SK-N-SH (cell line): Measurements from ENCODE around the gene STK38. TPM values are rescaled to one million over a fixed set of nuclear protein-coding genes. Genes with fewer than 3 reads are reported as not detected.

Experiments
- CTCF ChIA-PET: fragments of 300-600, 350-600 bp; formaldehyde crosslinking; extraction: SDS; loops from one replicate; lab custom pipeline; 2021; lab: Yijun Ruan, JAX
- POLR2A ChIA-PET: fragments of 350-600 bp; sonication (Branson Sonifier 250); formaldehyde crosslinking; extraction: SDS; loops from one replicate; lab custom pipeline; 2020; ENCODE audit warnings: antibody characterized with exemption, inconsistent platforms; lab: Yijun Ruan, JAX
- DNase-seq: peaks from one replicate; pipeline ENCODE4 v3.0.0; 2012
- H2AFZ ChIP-seq: fragments of 200-600 bp; sonication (generic); 2 replicates; pipeline ENCODE4 v1.8.1; 2016; ENCODE audit warnings: antibody characterized with exemption, mild to moderate bottlenecking, low read depth
- H3F3A ChIP-seq: fragments of 200-600 bp; sonication (generic); replicated peaks from 2 replicates; pipeline ENCODE3; 2016; ENCODE audit warnings: antibody characterized with exemption, mild to moderate bottlenecking; ENCODE audit not compliant: insufficient read depth
- H3K27ac ChIP-seq, 2 experiments: fragments of 200-500 bp in 1 of 2; fragments of 200-600 bp in 1 of 2; sonication (Bioruptor generic) in 1 of 2; sonication (generic), shearing (Covaris generic) in 1 of 2; 2 replicates each; pipeline versions ENCODE4 v1.5.1 to v1.6.1; 2014 to 2016; ENCODE audit warnings: low read depth in 2 of 2, inconsistent platforms in 1 of 2, low read length in 1 of 2, mild to moderate bottlenecking in 1 of 2, mixed read lengths in 1 of 2
- H3K27me3 ChIP-seq: fragments of 200-600 bp; sonication (generic), shearing (Covaris generic); 2 replicates; pipeline ENCODE4 v1.6.1; 2016; ENCODE audit warnings: mixed run types; ENCODE audit not compliant: insufficient read depth
- H3K36me3 ChIP-seq, 2 experiments: fragments of 200-500 bp in 1 of 2; fragments of 200-600 bp in 1 of 2; sonication (Bioruptor generic) in 1 of 2; sonication (generic) in 1 of 2; replicated peaks in 1 of 2; 2 replicates each; pipeline versions ENCODE3 to v1.5.1; 2014 to 2016; ENCODE audit warnings: low read length in 1 of 2, mild to moderate bottlenecking in 1 of 2; ENCODE audit not compliant: insufficient read depth in 2 of 2, control insufficient read depth in 1 of 2
- H3K4me1 ChIP-seq, 2 experiments: fragments of 200-500 bp in 1 of 2; fragments of 200-600 bp in 1 of 2; sonication (Bioruptor generic) in 1 of 2; sonication (generic), shearing (Covaris generic) in 1 of 2; 2 replicates each; pipeline versions ENCODE4 v1.5.1 to v1.6.1; 2014 to 2016; ENCODE audit warnings: low read depth in 1 of 2, low read length in 1 of 2, mixed run types in 1 of 2; ENCODE audit not compliant: insufficient read depth in 2 of 2, control insufficient read depth in 1 of 2
- H3K4me2 ChIP-seq: fragments of 200-600 bp; sonication (generic), shearing (Covaris generic); 2 replicates; pipeline ENCODE4 v1.6.1; 2017; ENCODE audit warnings: mixed run types
- H3K4me3 ChIP-seq, 2 experiments: fragments of 200-500 bp in 1 of 2; fragments of 200-600 bp in 1 of 2; sonication (Bioruptor generic) in 1 of 2; sonication (generic), shearing (Covaris generic) in 1 of 2; 2 replicates each; pipeline versions ENCODE4 v1.5.1 to v1.8.1; 2014 to 2016; ENCODE audit warnings: low read depth in 2 of 2, inconsistent platforms in 1 of 2, low read length in 1 of 2, mild to moderate bottlenecking in 1 of 2, mixed read lengths in 1 of 2, moderate library complexity in 1 of 2
- H3K79me2 ChIP-seq: fragments of 200-600 bp; sonication (generic); 2 replicates; pipeline ENCODE4 v1.8.1; 2017; ENCODE audit warnings: mild to moderate bottlenecking; ENCODE audit not compliant: insufficient read depth
- H3K9ac ChIP-seq: fragments of 200-600 bp; sonication (generic); 2 replicates; pipeline ENCODE4 v1.6.1; 2017; ENCODE audit warnings: mixed run types
- H3K9me2 ChIP-seq: fragments of 200-600 bp; sonication (generic); 2 replicates; pipeline ENCODE4 v1.6.1; 2017; ENCODE audit warnings: mixed run types
- H3K9me3 ChIP-seq: fragments of 200-600 bp; sonication (generic); 2 replicates; pipeline ENCODE4 v1.6.1; 2017; ENCODE audit warnings: mixed run types, mild to moderate bottlenecking, moderate library complexity
- H4K20me1 ChIP-seq: fragments of 200-600 bp; sonication (generic); 2 replicates; pipeline ENCODE4 v1.6.1; 2017; ENCODE audit warnings: mild to moderate bottlenecking, mixed run types; ENCODE audit not compliant: insufficient read depth
- CHD2 ChIP-seq: fragments of 150-350 bp; IDR thresholded peaks from 2 replicates; pipeline ENCODE4 v1.6.1; 2018; ENCODE audit warnings: low read length; ENCODE audit not compliant: partially characterized antibody
- ELF1 ChIP-seq: IDR thresholded peaks from 2 replicates; pipeline ENCODE4 v1.4.0; 2012
- EP300 ChIP-seq, 2 experiments: IDR thresholded peaks; 2 replicates each; pipeline versions ENCODE4 v1.4.0 to v1.6.1; 2012; ENCODE audit warnings: borderline replicate concordance in 1 of 2, low read depth in 1 of 2, low read length in 1 of 2
- EZH2phosphoT487 ChIP-seq: fragments of 200-600 bp; sonication (generic); IDR thresholded peaks from 2 replicates; pipeline ENCODE4 v1.6.1; 2017; ENCODE audit warnings: low read depth, mixed run types, mild to moderate bottlenecking, antibody characterized with exemption, moderate library complexity, borderline replicate concordance
- FOSL2 ChIP-seq: IDR thresholded peaks from 2 replicates; pipeline ENCODE4 v1.4.0; 2012; ENCODE audit warnings: low read depth, mild to moderate bottlenecking, moderate library complexity, borderline replicate concordance
- FOXJ3 ChIP-seq: sonication (generic); formaldehyde crosslinking; IDR thresholded peaks from 2 replicates; pipeline ENCODE4 v1.5.1; 2020; ENCODE audit warnings: mild to moderate bottlenecking, missing genetic modification reagents
- GABPA ChIP-seq: IDR thresholded peaks from 2 replicates; pipeline ENCODE4 v1.4.0; 2012; ENCODE audit warnings: low read depth, mild to moderate bottlenecking
- GATA2 ChIP-seq: sonication (generic); formaldehyde crosslinking; IDR thresholded peaks from 2 replicates; pipeline ENCODE4 v1.5.0; 2020; ENCODE audit warnings: mild to moderate bottlenecking, missing genetic modification reagents
- MAX ChIP-seq: IDR thresholded peaks from 2 replicates; pipeline ENCODE4 v1.4.0; 2012; ENCODE audit warnings: low read depth
- MEF2A ChIP-seq: IDR thresholded peaks from 2 replicates; pipeline ENCODE4 v1.4.0; 2012; ENCODE audit warnings: low read depth, borderline replicate concordance
- NFIC ChIP-seq: IDR thresholded peaks from 2 replicates; pipeline ENCODE4 v1.4.0; 2012; ENCODE audit warnings: borderline replicate concordance
- POLR2AphosphoS5 ChIP-seq: IDR thresholded peaks from 2 replicates; pipeline ENCODE4 v1.6.1; 2012; ENCODE audit warnings: low read depth, low read length
- RFX5 ChIP-seq: IDR thresholded peaks from 2 replicates; pipeline ENCODE4 v1.6.1; 2012; ENCODE audit warnings: mild to moderate bottlenecking, improper control_type of control experiment, low read length
- RXRA ChIP-seq: IDR thresholded peaks from 2 replicates; pipeline ENCODE4 v1.4.0; 2012; ENCODE audit warnings: low read depth, mild to moderate bottlenecking, borderline replicate concordance
- SIN3A ChIP-seq: IDR thresholded peaks from 2 replicates; pipeline ENCODE4 v1.6.1; 2012; ENCODE audit warnings: low read depth, mild to moderate bottlenecking, low read length, moderate library complexity, borderline replicate concordance
- SMC3 ChIP-seq: IDR thresholded peaks from 2 replicates; pipeline ENCODE4 v1.6.1; 2012; ENCODE audit warnings: low read depth, low read length, improper control_type of control experiment
- TAF1 ChIP-seq: IDR thresholded peaks from 2 replicates; pipeline ENCODE4 v1.6.1; 2012; ENCODE audit warnings: low read depth, mild to moderate bottlenecking, low read length, moderate library complexity, borderline replicate concordance
- TCF12 ChIP-seq: IDR thresholded peaks from 2 replicates; pipeline ENCODE4 v1.4.0; 2012
- USF1 ChIP-seq: IDR thresholded peaks from 2 replicates; pipeline ENCODE4 v1.4.0; 2012; ENCODE audit warnings: low read depth, borderline replicate concordance
- YY1 ChIP-seq: IDR thresholded peaks from 2 replicates; pipeline ENCODE4 v1.4.0; 2012; ENCODE audit warnings: low read depth, mild to moderate bottlenecking
- WGBS: methylation state at CpG from one replicate; pipeline ENCODE4 v1.1.6; 2017; ENCODE audit warnings: low lambda C conversion rate; 5-methylcytosine and 5-hydroxymethylcytosine counted together
- polyA plus RNA-seq, 3 experiments: library from polyadenylated mRNA; depleted of rRNA; stranded (reverse); fragments of >200 nt; gene quantifications; 2 replicates each; pipeline ENCODE4 v1.2.3, GENCODE V29; 2012

Gene STK38
- polyA plus RNA-seq, 1 of the 3 experiments (the other 2 are of a cell fraction), result 10.2 TPM

- TF ChIP-seq FOSL2 (no peak), MEF2A (no peak), SMC3 (no peak; the same call in 1 of the 2 replicates), YY1 (peak; percentile 99), RXRA (no peak; the same call in 1 of the 2 replicates), RFX5 (peak; percentile 98), POLR2AphosphoS5 (peak; percentile 100), SIN3A (peak; percentile 94; the same call in 1 of the 2 replicates), EP300 (IDR thresholded peaks at IDR 0.05; ENCODE audit: borderline replicate concordance in 1 of 2, low read depth in 1 of 2, low read length in 1 of 2) (peak in 1 of 2 experiments; percentile 42; a peak in 1 of 4 replicates), TAF1 (peak; percentile 93; the same call in 1 of the 2 replicates), NFIC (no peak), TCF12 (no peak), CHD2 (peak; percentile 83), EZH2phosphoT487 (no peak)
Observed at GRCh38 chr6:36594029-36594815, 46.9 kb upstream of the STK38 start, which contains the start of gene SRSF3 (continued).

GRCh38 chr6:36593569-36594028 lies 46.3 kb upstream of the STK38 start:
- Histone ChIP-seq H3K36me3 (peaks cover 20 to 38% of the 10 kb centered on the region in 2 experiments), H3F3A (peaks cover 21% of the 10 kb centered on the region), H3K4me3 (peak overlapping the region; percentile 74 to 99), H3K9ac (peak overlapping the region; percentile 100), H3K27ac (peak overlapping the region; percentile 94 to 96), H4K20me1 (peaks cover 40% of the 10 kb centered on the region), H3K9me2 (no peaks in the 10 kb centered on the region), H2AFZ (peak overlapping the region; percentile 95), H3K79me2 (peaks cover 51% of the 10 kb centered on the region), H3K9me3 (no peaks in the 10 kb centered on the region), H3K27me3 (no peaks in the 10 kb centered on the region), H3K4me2 (peak overlapping the region; percentile 65), H3K4me1 (peaks cover 3 to 12% of the 10 kb centered on the region in 2 experiments; a peak in 3 of 4 replicates)
- DNase-seq, result peak; percentile 54
- peak; percentile 60; the same call in 1 of the 2 replicates for TF ChIP-seq USF1
- no peak for TF ChIP-seq MAX
- TF ChIP-seq TCF12, result no peak
- no peak for TF ChIP-seq ELF1
- TF ChIP-seq RFX5, result no peak
- peak; percentile 35; the same call in 1 of the 2 replicates for TF ChIP-seq FOXJ3 (CRISPR knock-in tag)
- TF ChIP-seq GATA2, result no peak
- TF ChIP-seq GABPA, result peak; percentile 47; the same call in 1 of the 2 replicates
- TF ChIP-seq POLR2AphosphoS5, result no peak
- POLR2A ChIA-PET, result interaction anchor here (0.6 to 1.3 kb wide), 5 partner anchors 14 to 150 kb away, joined by 3 to 5 read pairs (median 3); partner anchors contain the start of genes CDKN1A, KCTD20 and PXT1
- CTCF ChIA-PET, result interaction anchor here (1.0 kb wide), 1 partner anchor 89 kb away, joined by 3 read pairs; no protein-coding TSS in a partner anchor
- 32% methylated on average over 9 of the region's 15 CpGs for WGBS
